Endodermal cell (in vitro differentiated cells): Measurements from ENCODE around the gene RALA. TPM values are rescaled to one million over a fixed set of nuclear protein-coding genes. Genes with fewer than 3 reads are reported as not detected.

Experiments
- DNase-seq: peaks from one replicate; pipeline ENCODE4 v3.0.0-alpha.2; 2017
- H3K27ac ChIP-seq: 2 replicates; pipeline ENCODE4 v1.5.1; 2013; ENCODE audit warnings: mild to moderate bottlenecking, low read depth, low read length, moderate library complexity
- H3K27me3 ChIP-seq: 2 replicates; pipeline ENCODE4 v1.6.1; 2013; ENCODE audit warnings: mild to moderate bottlenecking, low read length, moderate library complexity; ENCODE audit not compliant: insufficient read depth, control insufficient read depth, poor library complexity, severe bottlenecking
- H3K36me3 ChIP-seq: 2 replicates; pipeline ENCODE4 v1.7.0; 2013; ENCODE audit warnings: mild to moderate bottlenecking, low read length, moderate library complexity; ENCODE audit not compliant: control insufficient read depth, insufficient read depth
- H3K4me1 ChIP-seq: one replicate; pipeline ENCODE4 v1.7.0; 2013; ENCODE audit warnings: low read length; ENCODE audit not compliant: control insufficient read depth, insufficient read depth
- H3K4me3 ChIP-seq: 2 replicates; pipeline ENCODE4 v1.5.1; 2013; ENCODE audit warnings: mild to moderate bottlenecking, low read length, moderate library complexity
- H3K9ac ChIP-seq: 2 replicates; pipeline ENCODE4 v1.6.1; 2013; ENCODE audit warnings: mild to moderate bottlenecking, low read length, moderate library complexity; ENCODE audit not compliant: poor library complexity, severe bottlenecking; ENCODE audit errors: extremely low read depth
- H3K9me3 ChIP-seq: 2 replicates; pipeline ENCODE4 v1.6.1; 2013; ENCODE audit warnings: mild to moderate bottlenecking, low read length, moderate library complexity; ENCODE audit not compliant: control insufficient read depth
- H3K27ac Mint-ChIP-seq: 2 replicates; pipeline ENCODE4 v1.8.0; 2020; ENCODE audit warnings: mixed read lengths
- H3K27me3 Mint-ChIP-seq: 2 replicates; pipeline ENCODE4 v1.8.0; 2021; ENCODE audit warnings: mild to moderate bottlenecking, mixed read lengths; ENCODE audit not compliant: insufficient read depth
- H3K36me3 Mint-ChIP-seq: 2 replicates; pipeline ENCODE4 v1.8.0; 2020; ENCODE audit warnings: low read depth, mixed read lengths
- H3K4me1 Mint-ChIP-seq: 2 replicates; pipeline ENCODE4 v1.8.0; 2020; ENCODE audit warnings: mixed read lengths
- H3K4me3 Mint-ChIP-seq: 2 replicates; pipeline ENCODE4 v1.8.0; 2020; ENCODE audit warnings: mild to moderate bottlenecking, moderate library complexity, mixed read lengths
- H3K9me3 Mint-ChIP-seq: 2 replicates; pipeline ENCODE4 v1.8.0; 2020; ENCODE audit warnings: mild to moderate bottlenecking, mixed read lengths
- CTCF ChIP-seq: fragments of 200-600 bp; sonication (generic); conservative IDR thresholded peaks from 2 replicates; pipeline ENCODE4 v1.5.0; 2021; ENCODE audit warnings: antibody characterized with exemption, mild to moderate bottlenecking
- WGBS, 2 experiments: methylation state at CpG; one replicate each; pipeline versions ENCODE4 v1.1.5 to v1.1.7; 2013; ENCODE audit warnings: missing lambda C conversion rate in 2 of 2, mixed read lengths in 1 of 2; ENCODE audit not compliant: insufficient coverage in 1 of 2, insufficient read length in 1 of 2; 5-methylcytosine and 5-hydroxymethylcytosine counted together
- total RNA-seq, 2 donors: library from RNA; stranded (reverse); fragmentation: NEBNext Ultra II Directional in 1 of 2; extraction: Animal tissue kit (Norgen Biotek cat#: 25700) in 1 of 2; gene quantifications; 2 replicates in 1 of 2; 3 replicates in 1 of 2; pipeline ENCODE4 v1.2.1, GENCODE V29; 2021

RALA gene
- total RNA-seq, 2 donors from 2014 or later = 43.9 to 46.4 TPM

- Mint-ChIP-seq H3K27ac (no peak overlapping the region), H3K27me3 (peaks cover 9% of the 10 kb centered on the region), H3K4me1 (no peaks in the 10 kb centered on the region), H3K36me3 (no peaks in the 10 kb centered on the region), H3K9me3 (no peaks in the 10 kb centered on the region), H3K4me3 (no peak overlapping the region)
- Histone ChIP-seq H3K4me1 (no peaks in the 10 kb centered on the region), H3K36me3 (no peaks in the 10 kb centered on the region), H3K4me3 (no peak overlapping the region), H3K9ac (no peak overlapping the region), H3K27me3 (no peaks in the 10 kb centered on the region), H3K27ac (no peak overlapping the region), H3K9me3 (no peaks in the 10 kb centered on the region)
- TF ChIP-seq CTCF = no peak
- 94% methylated on average over 1 of the region's 1 CpG; no CpG with 5 or more reads in 1 of the 2 experiments for WGBS, 2 experiments
- DNase-seq = no peak
Measured at GRCh38 chr7:39616138-39616537, 7.2 kb upstream of the RALA start.

- peaks cover 9% of the 10 kb centered on the region for H3K27me3 Mint-ChIP-seq
- Histone ChIP-seq H3K27me3 (no peaks in the 10 kb centered on the region), H3K4me3 (no peak overlapping the region), H3K27ac (no peak overlapping the region), H3K9ac (no peak overlapping the region), H3K36me3 (no peaks in the 10 kb centered on the region), H3K4me1 (no peaks in the 10 kb centered on the region), H3K9me3 (no peaks in the 10 kb centered on the region)
- H3K4me3 Mint-ChIP-seq = no peak overlapping the region
- DNase-seq = no peak
- no peak for TF ChIP-seq CTCF
- H3K4me1 Mint-ChIP-seq = no peaks in the 10 kb centered on the region
- H3K36me3 Mint-ChIP-seq = no peaks in the 10 kb centered on the region
- H3K27ac Mint-ChIP-seq = no peak overlapping the region
- H3K9me3 Mint-ChIP-seq = no peaks in the 10 kb centered on the region
Measured at GRCh38 chr7:39617005-39617404, 6.4 kb upstream of the RALA start.

- H3K36me3 ChIP-seq = no peaks in the 10 kb centered on the region
- peaks cover 6% of the 10 kb centered on the region for H3K4me1 Mint-ChIP-seq
- no peaks in the 10 kb centered on the region for H3K9me3 Mint-ChIP-seq
- no peak overlapping the region for H3K4me3 Mint-ChIP-seq
- no peaks in the 10 kb centered on the region for H3K9me3 ChIP-seq
- H3K36me3 Mint-ChIP-seq = no peaks in the 10 kb centered on the region
- no peaks in the 10 kb centered on the region for H3K27me3 ChIP-seq
- H3K4me3 ChIP-seq = no peak overlapping the region
- WGBS, 2 experiments = 84 to 100% methylated on average over 3 to 4 of the region's 4 CpGs
- no peak overlapping the region for H3K27ac ChIP-seq
- no peak for DNase-seq
- no peak for TF ChIP-seq CTCF
- no peak overlapping the region for H3K27ac Mint-ChIP-seq
- H3K27me3 Mint-ChIP-seq = peaks cover 9% of the 10 kb centered on the region
- no peak overlapping the region for H3K9ac ChIP-seq
- no peaks in the 10 kb centered on the region for H3K4me1 ChIP-seq
Measured at GRCh38 chr7:39618868-39619267, 4.5 kb upstream of the RALA start.
